Esophagus squamous epithelium (tissue), 5 donors: ENCODE data around the gene RDH8. TPM values are rescaled to one million over a fixed set of nuclear protein-coding genes. Genes with fewer than 3 reads are reported as not detected.

Source experiments
- DNase-seq: peaks from one replicate; lab custom pipeline; 2025; lab: John Stamatoyannopoulos, UW
- H3K27ac ChIP-seq, 4 donors: fragments of 200-600 bp; sonication (generic); one replicate each; pipeline ENCODE4 v1.5.1; 2016 to 2019; ENCODE audit warnings: mild to moderate bottlenecking in 1 of 4
- H3K27me3 ChIP-seq, 4 donors: fragments of 200-600 bp; sonication (generic); 1 replicate in 3 of 4; 2 replicates in 1 of 4; pipeline versions ENCODE4 v1.5.1 to v1.6.0; 2017 to 2021; ENCODE audit warnings: antibody characterized with exemption in 1 of 4
- H3K36me3 ChIP-seq, 3 donors: fragments of 200-600 bp; sonication (generic); one replicate each; pipeline ENCODE4 v1.5.1; 2016 to 2019
- H3K4me1 ChIP-seq, 3 donors: fragments of 200-600 bp; sonication (generic); one replicate each; pipeline ENCODE4 v1.5.1; 2017 to 2019
- H3K4me3 ChIP-seq, 4 donors: fragments of 200-600 bp; sonication (generic); 1 replicate in 3 of 4; 2 replicates in 1 of 4; pipeline ENCODE4 v1.5.1; 2016 to 2019; ENCODE audit warnings: mild to moderate bottlenecking in 2 of 4, moderate library complexity in 1 of 4
- H3K9me3 ChIP-seq, 3 donors: fragments of 200-600 bp; sonication (generic); one replicate each; pipeline ENCODE4 v1.5.1; 2016 to 2019
- POLR2A ChIP-seq, 4 donors: fragments of 450-650 bp; IDR thresholded peaks; one replicate each; pipeline ENCODE4 v1.6.1; 2017; ENCODE audit warnings: antibody characterized with exemption in 4 of 4, mild to moderate bottlenecking in 4 of 4, moderate library complexity in 3 of 4
- WGBS, 2 donors: methylation state at CpG; one replicate each; pipeline ENCODE4 v1.1.5; 2018; 5-methylcytosine and 5-hydroxymethylcytosine counted together
- intact Hi-C: fragments of 100-400 bp; cut with DNase I; formaldehyde crosslinking; loops from one replicate; pipeline ENCODE4 v1.15.0; 2022
- total RNA-seq, 4 donors: library from RNA; depleted of rRNA; stranded (reverse); fragments of >200 nt; gene quantifications; one replicate each; pipeline ENCODE4 v1.1.0, GENCODE V29; 2016
- TF ChIP-seq, protein P1 (sequence below), 6 experiments: fragments of 450-650 bp in 4 of 6; fragments of 200-600 bp in 2 of 6; sonication (generic) in 2 of 6; IDR thresholded peaks; one replicate each; pipeline ENCODE4 v1.5.1; 2016 to 2019; ENCODE audit warnings: antibody characterized with exemption in 6 of 6, mild to moderate bottlenecking in 4 of 6, moderate library complexity in 4 of 6
- donor health status: DM: yes; HTN: yes; CAD: no.

RDH8 gene, protein sequence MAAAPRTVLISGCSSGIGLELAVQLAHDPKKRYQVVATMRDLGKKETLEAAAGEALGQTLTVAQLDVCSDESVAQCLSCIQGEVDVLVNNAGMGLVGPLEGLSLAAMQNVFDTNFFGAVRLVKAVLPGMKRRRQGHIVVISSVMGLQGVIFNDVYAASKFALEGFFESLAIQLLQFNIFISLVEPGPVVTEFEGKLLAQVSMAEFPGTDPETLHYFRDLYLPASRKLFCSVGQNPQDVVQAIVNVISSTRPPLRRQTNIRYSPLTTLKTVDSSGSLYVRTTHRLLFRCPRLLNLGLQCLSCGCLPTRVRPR
- not detected for total RNA-seq

DNA sequence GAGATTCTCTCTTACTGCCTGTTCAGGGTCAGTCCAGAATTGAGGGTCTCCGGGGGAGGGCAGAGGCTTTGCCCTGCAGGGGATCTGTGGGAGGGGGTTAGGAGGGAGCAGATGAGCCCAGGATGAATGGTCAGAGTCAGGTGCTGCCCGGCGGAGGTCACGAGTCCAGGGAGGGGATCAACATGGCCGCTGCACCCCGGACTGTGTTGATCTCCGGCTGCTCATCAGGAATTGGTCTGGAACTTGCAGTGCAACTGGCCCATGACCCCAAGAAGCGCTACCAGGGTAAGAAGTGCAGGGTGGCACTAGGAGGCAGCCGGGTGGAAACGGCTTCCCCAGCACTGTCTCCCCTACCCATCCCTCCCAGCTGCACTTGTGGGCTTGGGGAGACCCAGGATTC lies at the start of gene RDH8:
Gene RDH8, plus strand, starts transcription at position 168 of the 400 bp plus-strand sequence. Its CDS starts 15 bp downstream, at position 183.
- 82 to 84% methylated on average over 7 to 10 of the region's 10 CpGs for WGBS, 2 donors
- peak within 1 kb of the TSS in 2 of 4 donors; percentile 5 to 84 for H3K27ac ChIP-seq
- H3K9me3 ChIP-seq: no peaks in the 10 kb centered on the region
- no peaks in the 10 kb centered on the region for H3K36me3 ChIP-seq
- peaks cover 0 to 68% (median 0%) of the 10 kb centered on the region in 4 donors for H3K27me3 ChIP-seq
- DNase-seq: no peak
- intact Hi-C loops: no loop called here
- H3K4me3 ChIP-seq: no peak within 1 kb of the TSS
- peaks cover 28 to 59% (median 37%) of the 10 kb centered on the region in 3 donors for H3K4me1 ChIP-seq
- TF ChIP-seq POLR2A (IDR thresholded peaks at IDR 0.05): no peak
- TF ChIP-seq, protein P1, sequence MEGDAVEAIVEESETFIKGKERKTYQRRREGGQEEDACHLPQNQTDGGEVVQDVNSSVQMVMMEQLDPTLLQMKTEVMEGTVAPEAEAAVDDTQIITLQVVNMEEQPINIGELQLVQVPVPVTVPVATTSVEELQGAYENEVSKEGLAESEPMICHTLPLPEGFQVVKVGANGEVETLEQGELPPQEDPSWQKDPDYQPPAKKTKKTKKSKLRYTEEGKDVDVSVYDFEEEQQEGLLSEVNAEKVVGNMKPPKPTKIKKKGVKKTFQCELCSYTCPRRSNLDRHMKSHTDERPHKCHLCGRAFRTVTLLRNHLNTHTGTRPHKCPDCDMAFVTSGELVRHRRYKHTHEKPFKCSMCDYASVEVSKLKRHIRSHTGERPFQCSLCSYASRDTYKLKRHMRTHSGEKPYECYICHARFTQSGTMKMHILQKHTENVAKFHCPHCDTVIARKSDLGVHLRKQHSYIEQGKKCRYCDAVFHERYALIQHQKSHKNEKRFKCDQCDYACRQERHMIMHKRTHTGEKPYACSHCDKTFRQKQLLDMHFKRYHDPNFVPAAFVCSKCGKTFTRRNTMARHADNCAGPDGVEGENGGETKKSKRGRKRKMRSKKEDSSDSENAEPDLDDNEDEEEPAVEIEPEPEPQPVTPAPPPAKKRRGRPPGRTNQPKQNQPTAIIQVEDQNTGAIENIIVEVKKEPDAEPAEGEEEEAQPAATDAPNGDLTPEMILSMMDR (IDR thresholded peaks at IDR 0.05): no peak

DNA sequence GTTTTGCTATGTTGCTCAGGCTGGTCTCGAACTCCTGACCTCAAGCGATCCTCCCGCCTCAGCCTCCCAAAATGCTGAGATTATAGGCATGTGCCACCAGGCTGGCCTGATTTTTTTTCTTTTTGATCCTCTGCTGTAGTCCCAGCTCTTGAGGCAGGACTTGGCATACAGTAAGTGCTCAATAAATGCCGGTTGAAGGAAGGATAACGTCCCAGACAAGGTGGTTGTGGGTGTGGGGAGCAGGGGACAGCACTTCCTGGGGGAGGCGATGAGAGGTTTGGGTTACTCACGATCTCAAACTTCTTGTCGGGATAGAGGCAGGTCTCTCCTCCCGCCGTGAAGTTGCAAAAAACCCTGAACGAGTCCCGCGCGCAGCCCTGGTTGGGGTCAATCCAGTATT lies 47.3 kb upstream of the RDH8 start:
- Histone ChIP-seq H3K27me3 (peaks cover 0 to 34% (median 0%) of the 10 kb centered on the region in 4 donors), H3K36me3 (peaks cover 0 to 49% (median 0%) of the 10 kb centered on the region in 3 donors), H3K4me3 (no peak overlapping the region), H3K9me3 (no peaks in the 10 kb centered on the region), H3K4me1 (no peaks in the 10 kb centered on the region), H3K27ac (no peak overlapping the region)
- intact Hi-C loops: no loop called here
- 43 to 45% methylated on average over 7 to 12 of the region's 14 CpGs for WGBS, 2 donors
- no peak for DNase-seq
- TF ChIP-seq POLR2A (IDR thresholded peaks at IDR 0.05): no peak
- TF ChIP-seq, protein P1 (IDR thresholded peaks at IDR 0.05): no peak

DNA sequence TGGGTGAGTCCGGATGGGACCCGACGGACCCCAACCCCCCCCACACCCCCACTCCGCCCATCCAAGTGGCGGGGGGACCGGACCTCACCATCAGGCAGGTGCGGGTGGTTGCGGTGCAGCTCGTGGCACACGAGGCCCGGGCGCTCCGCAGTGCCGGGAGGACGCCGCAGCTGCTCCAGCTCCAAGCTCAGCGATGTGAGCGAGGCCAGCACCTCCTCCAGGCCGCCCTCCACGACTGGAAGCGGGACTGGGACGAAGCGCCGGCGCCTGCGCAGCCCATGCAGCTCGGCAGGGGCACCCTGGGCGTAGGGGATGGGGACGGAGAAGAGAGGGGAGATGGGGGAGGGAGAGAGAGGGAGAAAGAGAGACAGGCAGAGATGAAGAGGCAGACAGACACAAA lies 46.8 kb upstream of the RDH8 start:
- TF ChIP-seq, protein P1 (IDR thresholded peaks at IDR 0.05): no peak
- no peak for TF ChIP-seq POLR2A (IDR thresholded peaks at IDR 0.05)
- Histone ChIP-seq H3K4me3 (no peak overlapping the region), H3K27ac (no peak overlapping the region), H3K36me3 (peaks cover 0 to 45% (median 0%) of the 10 kb centered on the region in 3 donors), H3K9me3 (no peaks in the 10 kb centered on the region), H3K4me1 (no peaks in the 10 kb centered on the region), H3K27me3 (peaks cover 0 to 34% (median 0%) of the 10 kb centered on the region in 4 donors)
- 41 to 67% methylated on average over 1 to 14 of the region's 29 CpGs for WGBS, 2 donors
- intact Hi-C loops: no loop called here
- DNase-seq: no peak

DNA sequence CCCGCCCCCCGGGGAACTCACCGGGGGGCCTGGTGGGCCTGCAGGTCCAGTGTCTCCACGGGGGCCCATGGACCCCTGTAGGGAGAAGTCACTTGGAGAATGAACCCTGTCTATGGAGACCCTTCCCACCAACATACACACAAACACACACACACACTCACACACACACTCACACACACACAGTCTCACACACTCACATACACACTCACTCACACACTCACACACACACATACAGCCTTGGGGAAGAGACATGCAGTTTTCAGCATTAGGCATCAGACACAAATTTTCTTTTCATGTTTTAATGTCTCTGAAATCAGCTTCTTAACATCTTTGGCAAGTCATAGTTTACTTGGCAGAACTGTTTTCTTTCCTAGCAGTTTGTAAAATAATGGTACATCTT lies 46.0 kb upstream of the RDH8 start:
- no peak for DNase-seq

More for the DNA sequence above, 46.0 kb upstream of the RDH8 start:
- H3K4me3 ChIP-seq: no peak overlapping the region
- intact Hi-C loops: no loop called here
- peaks cover 0 to 34% (median 0%) of the 10 kb centered on the region in 4 donors for H3K27me3 ChIP-seq
- no peak overlapping the region for H3K27ac ChIP-seq
- H3K9me3 ChIP-seq: no peaks in the 10 kb centered on the region
- H3K4me1 ChIP-seq: no peaks in the 10 kb centered on the region
- WGBS, 2 donors: 40% methylated on average over 1 of the region's 4 CpGs; no CpG with 5 or more reads in 1 of the 2 donors
- no peak for TF ChIP-seq POLR2A (IDR thresholded peaks at IDR 0.05)
- TF ChIP-seq, protein P1 (IDR thresholded peaks at IDR 0.05): no peak
- peaks cover 0 to 40% (median 0%) of the 10 kb centered on the region in 3 donors for H3K36me3 ChIP-seq
